Naive thymus-derived CD4-positive, alpha-beta T cell (primary cell): ENCODE data around the gene RAB33A. TPM values are rescaled to one million over a fixed set of nuclear protein-coding genes. Genes with fewer than 3 reads are reported as not detected.
"Not testable (repeated sequence)": the region's sequence is repeated elsewhere in the genome, so short reads cannot be mapped to it uniquely, and the experiment has no call there.

ENCODE experiments used
- ATAC-seq: fragments of 150-1000 bp; cut with Tn5 transposase; 2 replicates; pipeline ENCODE4 v1.10.0; 2021; ENCODE audit warnings: mild to moderate bottlenecking, moderate library complexity
- CTCF ChIA-PET: fragments of 350-600 bp; sonication (Branson Sonifier 250); formaldehyde crosslinking; loops from one replicate; lab custom pipeline; 2021; ENCODE audit warnings: antibody characterized with exemption; lab: Charles Lee
- POLR2A ChIA-PET: fragments of 350-600 bp; sonication (Branson Sonifier 250); formaldehyde crosslinking; loops from one replicate; lab custom pipeline; 2021; ENCODE audit warnings: antibody characterized with exemption, inconsistent platforms; lab: Charles Lee
- DNase-seq, 9 donors: peaks; one replicate each; pipeline versions ENCODE4 v3.0.0 to v3.0.0-alpha.2; 2020 to 2022; ENCODE audit warnings: mixed read lengths in 1 of 9
- H3K27ac ChIP-seq: one replicate; pipeline ENCODE4 v1.7.0; 2013; ENCODE audit warnings: mild to moderate bottlenecking, low read depth, low read length, moderate library complexity
- H3K27me3 ChIP-seq, 2 donors: one replicate each; pipeline ENCODE4 v1.7.0; 2013; ENCODE audit warnings: low read length in 2 of 2, mild to moderate bottlenecking in 2 of 2, moderate library complexity in 2 of 2; ENCODE audit not compliant: control insufficient read depth in 2 of 2, insufficient read depth in 2 of 2
- H3K36me3 ChIP-seq, 3 experiments: 1 replicate in 2 of 3; 2 replicates in 1 of 3; pipeline ENCODE4 v1.7.0; 2013; ENCODE audit warnings: low read length in 3 of 3, mild to moderate bottlenecking in 3 of 3, moderate library complexity in 1 of 3; ENCODE audit not compliant: insufficient read depth in 3 of 3, control insufficient read depth in 2 of 3
- H3K4me1 ChIP-seq, 2 donors: one replicate each; pipeline ENCODE4 v1.7.0; 2013; ENCODE audit warnings: low read length in 2 of 2, mild to moderate bottlenecking in 2 of 2, moderate library complexity in 1 of 2; ENCODE audit not compliant: control insufficient read depth in 2 of 2, insufficient read depth in 2 of 2
- H3K4me3 ChIP-seq: 2 replicates; pipeline ENCODE4 v1.7.0; 2013; ENCODE audit warnings: mild to moderate bottlenecking, low read length
- H3K9me3 ChIP-seq, 3 experiments: 1 replicate in 2 of 3; 2 replicates in 1 of 3; pipeline ENCODE4 v1.7.0; 2013; ENCODE audit warnings: low read length in 3 of 3; ENCODE audit not compliant: control insufficient read depth in 2 of 3
- H3K27ac Mint-ChIP-seq, 9 donors: one replicate each; pipeline ENCODE4 v1.8.0; 2020 to 2022; ENCODE audit warnings: mixed read lengths in 9 of 9, mild to moderate bottlenecking in 8 of 9, moderate library complexity in 5 of 9, inconsistent platforms in 2 of 9
- H3K27me3 Mint-ChIP-seq, 5 donors: one replicate each; pipeline ENCODE4 v1.8.0; 2021 to 2022; ENCODE audit warnings: mixed read lengths in 5 of 5, mild to moderate bottlenecking in 1 of 5
- H3K36me3 Mint-ChIP-seq, 5 donors: one replicate each; pipeline ENCODE4 v1.8.0; 2020 to 2022; ENCODE audit warnings: mixed read lengths in 5 of 5, mild to moderate bottlenecking in 3 of 5, inconsistent platforms in 1 of 5
- H3K4me1 Mint-ChIP-seq, 7 donors: one replicate each; pipeline ENCODE4 v1.8.0; 2020 to 2022; ENCODE audit warnings: mixed read lengths in 7 of 7, mild to moderate bottlenecking in 3 of 7, inconsistent platforms in 1 of 7
- H3K4me3 Mint-ChIP-seq, 10 donors: one replicate each; pipeline ENCODE4 v1.8.0; 2020 to 2022; ENCODE audit warnings: mild to moderate bottlenecking in 10 of 10, mixed read lengths in 10 of 10, moderate library complexity in 6 of 10, inconsistent platforms in 2 of 10
- H3K9me3 Mint-ChIP-seq, 11 donors: one replicate each; pipeline ENCODE4 v1.8.0; 2020 to 2022; ENCODE audit warnings: mixed read lengths in 11 of 11, mild to moderate bottlenecking in 4 of 11, inconsistent platforms in 1 of 11, moderate library complexity in 1 of 11
- intact Hi-C, 2 donors: fragments of 100-400 bp; cut with micrococcal nuclease; formaldehyde crosslinking; loops; one replicate each; pipeline ENCODE4 v1.15.1; 2023
- polyA plus RNA-seq, 2 donors: library from polyadenylated mRNA; unstranded; fragments of 300-500 nt; fragmentation: Illumina TruSeq; gene quantifications; one replicate each; pipeline ENCODE4 v1.2.3, GENCODE V29; 2021
- total RNA-seq, 6 experiments: library from RNA in 5 of 6; stranded (reverse) in 5 of 6; gene quantifications; 1 replicate in 5 of 6; 2 replicates in 1 of 6; pipeline ENCODE4 v1.2.3 and lab custom pipeline; 2021 to 2026

Gene RAB33A
- total and polyA plus RNA-seq, 7 experiments from 2014 or later = 2.9 to 25.6 (median 11.9) TPM

DNA sequence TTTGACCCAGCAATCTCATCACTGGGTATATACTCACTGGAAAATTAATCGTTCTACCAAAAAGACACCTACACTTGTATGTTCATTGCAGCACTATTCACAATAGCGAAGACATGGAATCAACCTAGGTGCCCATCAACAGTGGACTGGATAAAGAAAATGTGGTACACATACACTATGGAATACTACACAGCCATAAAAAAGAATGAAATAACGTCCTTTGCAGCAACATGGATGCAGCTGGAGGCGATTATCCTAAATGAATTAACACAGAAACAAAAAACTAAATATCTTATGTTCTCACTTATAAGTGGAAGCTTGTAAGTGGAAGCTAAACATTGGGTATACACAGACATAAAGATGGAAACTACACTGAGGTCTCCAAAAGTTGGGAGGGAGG lies 59.4 kb downstream of the RAB33A start:
- H3K4me1 Mint-ChIP-seq, H3K4me3 Mint-ChIP-seq, H3K36me3 ChIP-seq, H3K4me3 ChIP-seq, H3K9me3 Mint-ChIP-seq, H3K27me3 ChIP-seq, DNase-seq, H3K27ac Mint-ChIP-seq, H3K27ac ChIP-seq, intact Hi-C loops, H3K9me3 ChIP-seq, POLR2A ChIA-PET, H3K4me1 ChIP-seq, ATAC-seq, H3K27me3 Mint-ChIP-seq: not testable (repeated sequence)
- CTCF ChIA-PET = interaction anchor here (0.6 kb wide), 1 partner anchor 517 kb away, joined by 3 read pairs; no protein-coding TSS in a partner anchor
- peaks cover 3 to 27% (median 11%) of the 10 kb centered on the region in 5 donors for H3K36me3 Mint-ChIP-seq

Other genes starting within 250 kb of the RAB33A start
- 1 to 10 TPM; 5.8 to 8.9 (median 8.2) TPM for gene BCORL1, start 189.3 kb upstream of the RAB33A start, total RNA-seq
- 1 to 10 TPM in 1 of 2 donors, under 1 TPM in 1; 0.64 to 2.5 TPM for gene BCORL1, start 189.3 kb upstream of the RAB33A start, polyA plus RNA-seq
- 10 to 100 TPM; 20.7 to 48.9 (median 23.7) TPM for gene ELF4, start 61.5 kb upstream of the RAB33A start, total RNA-seq
- gene ELF4, start 61.5 kb upstream of the RAB33A start, polyA plus RNA-seq = 10 to 100 TPM in 1 of 2 donors, 1 to 10 TPM in 1; 8.5 to 16.9 TPM
- 10 to 100 TPM; 11.6 to 35.8 (median 21.1) TPM for gene AIFM1, start 6.1 kb upstream of the RAB33A start, total RNA-seq
- 10 to 100 TPM; 24.8 to 35.4 TPM for gene AIFM1, start 6.1 kb upstream of the RAB33A start, polyA plus RNA-seq
- 1 to 10 TPM; 3.9 to 5.6 (median 4.4) TPM for gene ZNF280C, start 96.9 kb downstream of the RAB33A start, total RNA-seq
- 1 to 10 TPM; 2.4 to 2.5 TPM for gene ZNF280C, start 96.9 kb downstream of the RAB33A start, polyA plus RNA-seq
- 10 to 100 TPM; 10.7 to 14.3 (median 13.8) TPM for gene SLC25A14, start 168.0 kb downstream of the RAB33A start, total RNA-seq
- gene SLC25A14, start 168.0 kb downstream of the RAB33A start, polyA plus RNA-seq = 1 to 10 TPM; 5.5 to 7.4 TPM
- gene GPR119, start 213.7 kb downstream of the RAB33A start, total RNA-seq = not detected
- gene GPR119, start 213.7 kb downstream of the RAB33A start, polyA plus RNA-seq = not detected
- gene RBMX2, start 230.0 kb downstream of the RAB33A start, total RNA-seq = 10 to 100 TPM; 15.9 to 31.4 (median 26.4) TPM
- 10 to 100 TPM; 14.9 to 25.0 TPM for gene RBMX2, start 230.0 kb downstream of the RAB33A start, polyA plus RNA-seq